ENCODE measurements around the gene ATP6AP1. TPM values are rescaled to one million over a fixed set of nuclear protein-coding genes. Genes with fewer than 3 reads are reported as not detected.

Gene ATP6AP1
- total RNA-seq, 1 donor from 2014 or later, result 133 TPM

DNA sequence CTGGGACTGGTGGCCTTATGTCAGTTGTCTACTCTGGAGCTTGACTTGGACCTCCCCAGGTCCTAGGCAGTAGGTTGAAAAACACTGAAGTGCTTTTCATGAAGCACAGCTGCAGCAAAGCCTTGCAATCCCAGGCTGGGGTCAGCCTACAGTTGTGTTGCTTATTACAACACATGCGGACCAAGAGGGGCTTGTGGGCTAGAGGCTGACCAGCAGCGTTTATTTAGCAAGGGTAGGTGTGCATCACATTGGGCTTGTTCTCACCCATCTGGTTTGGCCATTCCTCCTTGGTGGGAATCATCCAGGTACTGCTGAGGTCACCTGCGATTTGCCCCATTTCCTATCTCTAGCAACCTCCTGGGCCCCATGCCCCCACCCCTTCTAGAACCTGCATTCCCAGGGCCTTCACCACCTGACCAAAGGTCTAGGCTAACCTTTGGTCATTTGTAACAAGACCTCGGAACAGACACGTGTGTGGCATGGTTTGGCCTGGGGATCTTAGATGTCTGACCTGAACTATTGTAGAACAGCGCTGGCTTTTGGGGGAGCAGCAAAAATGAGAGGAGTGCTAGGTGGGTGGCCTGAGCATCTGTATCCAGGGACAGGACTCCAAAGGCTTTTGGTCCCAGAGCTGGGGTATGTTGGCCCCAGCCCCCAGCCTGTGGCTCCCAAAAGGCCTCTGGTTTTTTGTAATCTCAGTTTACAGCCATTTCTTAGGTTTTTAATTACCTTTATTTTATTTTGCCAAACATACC, 27.3 kb upstream of the ATP6AP1 start:
- no peak for TF ChIP-seq CTCF (IDR thresholded peaks at IDR 0.05; ENCODE audit: partially characterized antibody, unreplicated experiment)
- peak overlapping the region; percentile 38 for H3K27ac Mint-ChIP-seq (ENCODE audit: unreplicated experiment)
- peak overlapping the region; percentile 34 for H3K4me3 Mint-ChIP-seq (ENCODE audit: unreplicated experiment)
- no peak for DNase-seq
- peaks cover 11% of the 10 kb centered on the region for H3K27me3 Mint-ChIP-seq (ENCODE audit: unreplicated experiment)
- H3K36me3 Mint-ChIP-seq (ENCODE audit: unreplicated experiment), result peaks cover 5% of the 10 kb centered on the region
- H3K9me3 Mint-ChIP-seq (ENCODE audit: unreplicated experiment), result peaks cover 14% of the 10 kb centered on the region
- peaks cover 3% of the 10 kb centered on the region for H3K4me1 Mint-ChIP-seq (ENCODE audit: low read depth, unreplicated experiment)

DNA sequence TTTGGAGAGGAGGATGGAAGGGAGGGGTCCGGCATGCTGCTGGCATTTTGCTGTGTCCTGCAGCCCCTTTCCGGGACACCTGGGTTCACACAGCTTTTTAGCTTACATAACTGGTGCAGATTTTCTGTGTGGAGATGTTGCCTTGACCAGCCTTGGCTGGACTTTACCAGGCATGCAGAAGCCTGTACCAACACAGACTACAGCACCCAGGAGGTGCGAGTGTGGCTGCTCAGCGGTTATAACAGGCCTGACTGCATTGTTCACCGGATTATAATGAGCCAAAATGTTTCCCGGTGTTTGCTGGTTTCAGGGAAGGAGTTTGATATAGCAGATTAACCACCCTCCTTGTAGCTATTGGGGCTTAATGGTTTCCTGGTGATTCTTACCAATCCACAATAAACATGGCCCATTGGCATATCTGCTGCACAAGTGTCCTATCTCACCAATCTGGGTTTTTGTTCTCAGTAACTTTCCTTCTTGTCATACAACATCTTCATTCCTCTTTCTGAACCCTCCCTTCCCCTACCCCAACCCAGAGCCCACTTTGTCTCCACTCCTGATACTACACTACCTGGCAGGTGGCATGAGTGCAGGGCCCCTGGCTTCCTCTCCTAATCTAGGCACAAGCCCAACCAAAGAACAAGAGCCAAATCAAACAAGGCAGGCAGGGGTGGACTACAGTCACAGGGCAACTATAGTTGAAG, 26.4 kb upstream of the ATP6AP1 start:
- Mint-ChIP-seq H3K36me3 (ENCODE audit: unreplicated experiment) (peaks cover 5% of the 10 kb centered on the region), H3K9me3 (ENCODE audit: unreplicated experiment) (peaks cover 14% of the 10 kb centered on the region), H3K4me1 (ENCODE audit: low read depth, unreplicated experiment) (peaks cover 3% of the 10 kb centered on the region), H3K27ac (ENCODE audit: unreplicated experiment) (no peak overlapping the region), H3K4me3 (ENCODE audit: unreplicated experiment) (no peak overlapping the region), H3K27me3 (ENCODE audit: unreplicated experiment) (peaks cover 11% of the 10 kb centered on the region)
- DNase-seq, result no peak
- TF ChIP-seq CTCF (IDR thresholded peaks at IDR 0.05; ENCODE audit: partially characterized antibody, unreplicated experiment), result no peak

DNA sequence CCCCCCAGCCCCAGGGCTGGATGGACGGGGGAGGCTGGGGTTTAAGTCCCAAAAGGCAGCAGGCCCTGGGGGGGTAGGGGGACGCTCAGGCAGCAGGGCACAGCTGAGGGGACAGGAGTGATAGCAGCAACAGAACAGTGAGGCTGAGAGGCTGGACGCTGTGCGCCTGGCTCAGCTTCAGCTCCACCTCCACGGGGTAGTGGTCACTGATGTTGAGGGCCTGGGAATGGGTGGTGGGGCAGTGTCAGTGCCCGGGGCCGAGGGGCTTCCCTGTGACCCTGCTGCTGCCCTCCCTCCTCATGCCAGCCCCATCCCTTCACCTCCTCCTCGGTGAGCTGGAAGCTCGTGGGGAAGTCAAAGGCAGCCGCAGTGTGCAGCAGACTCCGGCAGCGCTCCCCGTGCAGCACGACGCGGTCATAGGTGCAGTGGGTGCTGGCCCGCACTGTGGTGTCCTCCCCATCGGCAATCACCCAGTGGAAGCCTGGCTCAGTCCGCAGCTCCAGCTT, 25.8 kb upstream of the ATP6AP1 start:
- H3K27ac Mint-ChIP-seq (ENCODE audit: unreplicated experiment), result no peak overlapping the region
- no peak for TF ChIP-seq CTCF (IDR thresholded peaks at IDR 0.05; ENCODE audit: partially characterized antibody, unreplicated experiment)
- peaks cover 14% of the 10 kb centered on the region for H3K9me3 Mint-ChIP-seq (ENCODE audit: unreplicated experiment)
- DNase-seq, result no peak
- peaks cover 11% of the 10 kb centered on the region for H3K27me3 Mint-ChIP-seq (ENCODE audit: unreplicated experiment)
- peaks cover 3% of the 10 kb centered on the region for H3K4me1 Mint-ChIP-seq (ENCODE audit: low read depth, unreplicated experiment)
- peaks cover 5% of the 10 kb centered on the region for H3K36me3 Mint-ChIP-seq (ENCODE audit: unreplicated experiment)
- H3K4me3 Mint-ChIP-seq (ENCODE audit: unreplicated experiment), result no peak overlapping the region

DNA sequence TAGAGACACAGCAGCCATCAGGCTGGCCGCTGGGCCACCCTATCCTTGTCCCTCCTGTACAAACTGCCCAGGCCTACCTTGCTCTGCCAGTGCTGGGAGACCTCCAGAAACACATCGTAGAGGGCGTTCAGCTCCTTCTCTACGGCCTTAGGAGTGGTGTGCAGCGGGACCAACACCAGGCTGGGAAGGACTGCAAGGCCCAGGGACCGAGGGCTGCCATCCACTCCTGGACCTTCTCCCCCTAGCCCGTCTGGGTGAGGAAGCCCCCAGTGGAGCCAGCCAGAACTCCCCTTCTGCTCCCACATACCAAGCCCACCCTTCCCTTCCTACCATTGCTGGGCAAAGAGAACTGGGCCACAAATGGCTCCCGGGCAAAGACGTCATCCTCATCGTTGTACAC, 25.3 kb upstream of the ATP6AP1 start:
- H3K4me1 Mint-ChIP-seq (ENCODE audit: low read depth, unreplicated experiment), result peaks cover 3% of the 10 kb centered on the region

More for the DNA sequence above, 25.3 kb upstream of the ATP6AP1 start:
- no peak overlapping the region for H3K4me3 Mint-ChIP-seq (ENCODE audit: unreplicated experiment)
- H3K36me3 Mint-ChIP-seq (ENCODE audit: unreplicated experiment), result peaks cover 5% of the 10 kb centered on the region
- H3K9me3 Mint-ChIP-seq (ENCODE audit: unreplicated experiment), result peaks cover 10% of the 10 kb centered on the region
- TF ChIP-seq CTCF (IDR thresholded peaks at IDR 0.05; ENCODE audit: partially characterized antibody, unreplicated experiment), result no peak
- H3K27ac Mint-ChIP-seq (ENCODE audit: unreplicated experiment), result no peak overlapping the region
- H3K27me3 Mint-ChIP-seq (ENCODE audit: unreplicated experiment), result peaks cover 7% of the 10 kb centered on the region
- no peak for DNase-seq
